ENCODE measurements around the gene ZNF320.
"Not testable (repeated sequence)": the region's sequence is repeated elsewhere in the genome, so short reads cannot be mapped to it uniquely, and the experiment has no call there.

Gene ZNF320

DNA sequence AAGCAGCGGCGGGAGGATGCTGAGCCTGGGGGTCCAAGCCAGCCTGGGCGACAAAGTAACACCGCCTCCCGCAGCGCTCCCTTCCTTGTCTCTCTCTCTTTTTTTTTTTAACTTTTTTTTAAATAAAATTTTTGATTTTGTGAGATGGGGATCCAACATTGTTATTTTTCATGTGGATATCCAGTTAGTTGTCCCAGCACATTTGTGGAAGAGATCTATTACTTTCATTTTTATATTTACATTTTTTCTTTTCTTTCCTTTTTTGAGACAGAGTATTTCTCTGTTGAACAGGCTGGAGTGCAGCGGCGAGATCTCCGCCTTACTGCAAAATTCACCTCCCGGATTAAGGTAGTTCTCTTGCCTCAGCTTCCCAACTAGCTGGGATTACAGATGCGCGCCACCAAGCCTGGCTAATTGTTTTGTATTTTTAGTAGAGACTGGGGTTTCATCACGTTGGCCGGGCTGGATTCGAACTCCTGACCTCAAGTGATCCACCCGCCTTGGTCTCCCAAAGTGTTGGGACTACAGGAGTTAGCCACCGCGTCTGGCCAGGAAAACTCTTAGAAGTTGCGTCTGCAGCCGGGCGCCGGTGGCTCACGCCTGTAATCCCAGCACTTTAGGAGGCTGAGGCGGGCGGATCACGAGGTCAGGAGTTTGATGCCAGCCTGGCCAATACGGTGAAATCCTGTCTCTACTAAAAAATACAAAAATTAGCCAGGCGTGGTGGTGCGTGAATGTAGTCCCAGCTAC lies 45.9 kb upstream of the ZNF320 start:
- Mint-ChIP-seq H3K4me1 (peaks cover 33% of the 10 kb centered on the region), H3K27me3 (ENCODE audit: low read depth) (no peaks in the 10 kb centered on the region), H3K27ac (peak overlapping the region; percentile 29 to 93 (median 57)), H3K4me3 (peak overlapping the region; percentile 87 to 90 (median 89)), H3K36me3 (ENCODE audit: low read depth) (peaks cover 28% of the 10 kb centered on the region), H3K9me3 (peaks cover 22% of the 10 kb centered on the region)
- TF ChIP-seq, protein P1, sequence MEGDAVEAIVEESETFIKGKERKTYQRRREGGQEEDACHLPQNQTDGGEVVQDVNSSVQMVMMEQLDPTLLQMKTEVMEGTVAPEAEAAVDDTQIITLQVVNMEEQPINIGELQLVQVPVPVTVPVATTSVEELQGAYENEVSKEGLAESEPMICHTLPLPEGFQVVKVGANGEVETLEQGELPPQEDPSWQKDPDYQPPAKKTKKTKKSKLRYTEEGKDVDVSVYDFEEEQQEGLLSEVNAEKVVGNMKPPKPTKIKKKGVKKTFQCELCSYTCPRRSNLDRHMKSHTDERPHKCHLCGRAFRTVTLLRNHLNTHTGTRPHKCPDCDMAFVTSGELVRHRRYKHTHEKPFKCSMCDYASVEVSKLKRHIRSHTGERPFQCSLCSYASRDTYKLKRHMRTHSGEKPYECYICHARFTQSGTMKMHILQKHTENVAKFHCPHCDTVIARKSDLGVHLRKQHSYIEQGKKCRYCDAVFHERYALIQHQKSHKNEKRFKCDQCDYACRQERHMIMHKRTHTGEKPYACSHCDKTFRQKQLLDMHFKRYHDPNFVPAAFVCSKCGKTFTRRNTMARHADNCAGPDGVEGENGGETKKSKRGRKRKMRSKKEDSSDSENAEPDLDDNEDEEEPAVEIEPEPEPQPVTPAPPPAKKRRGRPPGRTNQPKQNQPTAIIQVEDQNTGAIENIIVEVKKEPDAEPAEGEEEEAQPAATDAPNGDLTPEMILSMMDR (IDR thresholded peaks at IDR 0.05; ENCODE audit: unreplicated experiment in 3 of 3): no peak

DNA sequence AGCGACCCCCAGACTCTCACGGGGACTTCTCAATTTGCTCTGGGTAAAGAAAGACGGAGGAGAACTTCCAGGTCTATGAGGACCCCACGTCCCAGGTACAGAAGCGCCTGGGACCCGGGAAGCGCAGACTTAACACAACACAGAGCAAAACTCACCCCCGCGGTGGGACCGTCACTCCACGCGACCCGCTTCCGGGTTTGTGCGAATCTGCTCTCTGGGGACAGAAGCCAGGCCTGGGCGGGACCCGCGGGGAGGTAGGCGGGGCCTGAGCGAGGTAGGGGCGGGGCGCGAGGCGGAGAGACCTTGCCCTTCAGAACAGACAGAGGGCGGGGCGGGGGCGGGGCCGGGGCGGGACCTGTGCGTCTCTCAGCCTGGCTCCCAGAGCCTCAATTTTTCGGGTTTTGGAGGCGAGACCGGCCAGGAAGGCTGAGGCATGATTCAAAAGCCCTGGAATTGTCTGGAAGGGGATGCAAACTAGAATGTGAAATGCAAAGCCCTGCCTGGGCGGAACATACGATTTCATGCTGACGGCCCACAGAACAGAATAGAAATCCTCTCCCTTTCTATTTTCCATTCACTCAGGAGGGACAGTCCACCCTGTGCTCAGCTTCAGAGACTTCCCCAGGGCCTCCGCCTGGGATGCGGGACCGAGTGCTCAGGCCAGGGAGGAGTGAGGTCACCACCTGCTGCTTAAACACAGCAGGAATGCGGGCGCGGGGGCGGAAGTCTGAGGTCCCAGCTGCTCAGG lies 45.1 kb upstream of the ZNF320 start:
- Mint-ChIP-seq H3K4me3 (peak overlapping the region; percentile 87 to 90 (median 89)), H3K27ac (peak overlapping the region; percentile 29 to 88 (median 57)), H3K4me1 (peaks cover 33% of the 10 kb centered on the region), H3K9me3 (peaks cover 18% of the 10 kb centered on the region), H3K36me3 (ENCODE audit: low read depth) (peaks cover 23% of the 10 kb centered on the region), H3K27me3 (ENCODE audit: low read depth) (no peaks in the 10 kb centered on the region)
- TF ChIP-seq, protein P1 (IDR thresholded peaks at IDR 0.05; ENCODE audit: unreplicated experiment in 3 of 3): no peak

DNA sequence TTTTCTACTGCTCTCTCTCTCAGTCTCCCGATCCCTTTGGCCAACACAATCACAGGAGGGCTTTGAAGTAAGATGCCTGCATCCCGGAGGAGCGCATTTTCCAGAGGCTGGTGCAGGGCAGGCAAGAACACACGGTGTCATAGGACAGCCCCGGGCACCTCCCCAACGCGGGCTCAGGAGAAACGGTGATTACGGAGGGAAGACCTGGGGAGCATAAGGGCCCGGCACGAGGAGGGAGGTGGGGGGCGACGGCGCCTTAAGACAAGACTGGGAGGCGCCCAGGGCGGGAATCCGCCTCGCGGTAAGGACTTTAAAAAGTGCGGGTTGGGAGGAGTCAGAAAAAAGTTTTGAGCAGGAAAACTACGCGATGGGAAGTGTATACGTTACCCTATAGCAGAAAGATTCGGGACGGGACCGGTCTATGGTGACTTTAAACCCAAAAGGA lies 44.5 kb upstream of the ZNF320 start:
- peak overlapping the region; percentile 87 to 90 (median 89) for H3K4me3 Mint-ChIP-seq
- H3K27ac Mint-ChIP-seq: peak overlapping the region; percentile 29 to 88 (median 57)
- peaks cover 13% of the 10 kb centered on the region for H3K9me3 Mint-ChIP-seq
- TF ChIP-seq, protein P1 (IDR thresholded peaks at IDR 0.05; ENCODE audit: unreplicated experiment in 3 of 3): no peak
- H3K4me1 Mint-ChIP-seq: peaks cover 33% of the 10 kb centered on the region
- no peaks in the 10 kb centered on the region for H3K27me3 Mint-ChIP-seq (ENCODE audit: low read depth)
- H3K36me3 Mint-ChIP-seq (ENCODE audit: low read depth): peaks cover 20% of the 10 kb centered on the region

DNA sequence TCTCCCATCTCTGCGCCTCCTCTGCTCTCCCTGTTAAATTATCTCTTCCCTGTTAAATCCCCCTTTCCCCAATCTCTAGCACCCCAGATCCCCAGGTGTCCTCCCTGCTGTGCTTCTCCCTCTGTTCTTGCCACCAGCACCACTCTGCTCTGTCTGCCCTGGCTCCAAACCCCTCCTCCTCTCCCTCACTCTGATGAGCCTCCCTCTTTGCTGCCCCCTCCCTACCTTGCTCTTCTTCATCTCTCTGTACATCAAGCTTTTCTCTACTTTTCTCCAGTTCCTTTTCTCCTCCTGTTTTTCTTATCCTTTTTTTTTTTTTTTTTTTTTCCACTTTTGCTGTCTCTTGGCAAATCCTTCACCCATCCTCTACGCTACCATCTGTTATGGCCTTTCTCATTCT lies 44.1 kb upstream of the ZNF320 start:
- peak overlapping the region; percentile 29 to 88 (median 57) for H3K27ac Mint-ChIP-seq
- peak overlapping the region; percentile 87 to 90 (median 89) for H3K4me3 Mint-ChIP-seq
- H3K9me3 Mint-ChIP-seq: peaks cover 13% of the 10 kb centered on the region
- peaks cover 33% of the 10 kb centered on the region for H3K4me1 Mint-ChIP-seq
- not testable (repeated sequence) for H3K27me3 Mint-ChIP-seq (ENCODE audit: low read depth)
- H3K36me3 Mint-ChIP-seq (ENCODE audit: low read depth): peaks cover 25% of the 10 kb centered on the region

DNA sequence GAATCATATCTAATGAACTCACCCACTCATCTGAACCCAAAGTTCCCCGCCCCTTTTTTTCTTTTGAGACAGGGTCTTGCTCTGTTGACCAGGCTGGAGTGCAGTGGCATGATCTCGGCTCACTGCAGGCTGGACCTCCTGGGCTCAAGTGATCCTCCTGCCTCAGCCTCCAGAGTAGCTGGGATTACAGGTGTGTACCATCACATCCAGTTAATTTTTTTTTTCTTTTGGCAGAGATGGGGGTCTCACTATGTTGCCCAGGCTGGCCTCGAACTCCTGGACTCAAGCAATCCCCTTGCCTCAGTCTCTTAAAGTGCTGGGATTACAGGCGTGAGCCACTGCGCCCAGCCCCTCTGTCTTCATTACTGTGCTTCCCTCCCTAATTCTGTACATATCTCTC lies 43.5 kb upstream of the ZNF320 start:
- peaks cover 32% of the 10 kb centered on the region for H3K4me1 Mint-ChIP-seq
- peaks cover 24% of the 10 kb centered on the region for H3K36me3 Mint-ChIP-seq (ENCODE audit: low read depth)
- H3K4me3 Mint-ChIP-seq: peak overlapping the region; percentile 87 to 90 (median 89)

DNA sequence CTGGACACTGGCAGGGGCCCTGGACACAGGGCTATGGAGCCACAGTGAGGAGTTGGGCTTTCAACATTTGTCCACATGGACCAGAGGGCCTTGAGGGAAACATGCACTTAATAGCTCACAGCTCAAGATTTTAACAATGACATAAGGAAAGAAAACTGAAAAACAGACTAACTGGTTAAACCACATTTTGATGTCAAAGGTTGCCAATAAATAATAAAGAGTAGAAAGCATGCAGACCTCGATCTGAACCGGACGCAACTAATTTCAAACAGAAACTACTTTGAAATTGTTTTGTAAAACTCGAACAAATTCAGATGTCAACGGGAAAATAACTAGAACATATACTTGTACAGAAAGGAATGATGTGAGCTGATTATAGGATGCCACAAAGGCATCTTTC lies 41.3 kb upstream of the ZNF320 start:
- Mint-ChIP-seq H3K27me3 (ENCODE audit: low read depth) (no peaks in the 10 kb centered on the region), H3K27ac (peak overlapping the region; percentile 17 to 82 (median 46)), H3K9me3 (peaks cover 2% of the 10 kb centered on the region), H3K36me3 (ENCODE audit: low read depth) (peaks cover 25% of the 10 kb centered on the region), H3K4me1 (peaks cover 20% of the 10 kb centered on the region), H3K4me3 (peak overlapping the region; percentile 38 to 50 (median 39))
- TF ChIP-seq, protein P1 (IDR thresholded peaks at IDR 0.05; ENCODE audit: unreplicated experiment in 3 of 3): no peak

More for the DNA sequence above, 43.5 kb upstream of the ZNF320 start:
- H3K27ac Mint-ChIP-seq: peak overlapping the region in 2 of 3 experiments; percentile 57 to 88
- H3K9me3 Mint-ChIP-seq; H3K27me3 Mint-ChIP-seq (ENCODE audit: low read depth): not testable (repeated sequence)
